H1 (cell line): Measurements from ENCODE around the gene PPP1R3F. TPM values are rescaled to one million over a fixed set of nuclear protein-coding genes. Genes with fewer than 3 reads are reported as not detected.

Source experiments
- CTCF ChIA-PET: fragments of 300-600 bp; sonication (Branson Sonifier 250); formaldehyde crosslinking; loops from one replicate; lab custom pipeline; 2021; ENCODE audit not compliant: partially characterized antibody; lab: Charles Lee
- POLR2A ChIA-PET: fragments of 300-600 bp; sonication (Branson Sonifier 250); formaldehyde crosslinking; loops from one replicate; lab custom pipeline; 2021; ENCODE audit warnings: inconsistent platforms; ENCODE audit not compliant: partially characterized antibody; lab: Charles Lee
- DNase-seq, 2 experiments: peaks; one replicate each; pipeline versions ENCODE4 v3.0.0 to v3.0.0-alpha.2; 2010 to 2022; ENCODE audit warnings: low spot score in 2 of 2, low read depth in 1 of 2, mixed read lengths in 1 of 2
- FAIRE-seq: peaks from 2 replicates; lab custom pipeline; 2011; peaks lifted over from hg19 to GRCh38; lab: Jason Lieb, UNC
- H2AFZ ChIP-seq: 2 replicates; pipeline ENCODE4 v1.8.1; 2012; ENCODE audit warnings: low read length, inconsistent platforms
- H2AK5ac ChIP-seq: 2 replicates; pipeline ENCODE4 v1.6.1; 2013; ENCODE audit warnings: low read depth, low read length
- H2BK120ac ChIP-seq: replicated peaks from 2 replicates; pipeline ENCODE3; 2013; ENCODE audit warnings: low read depth, low read length, inconsistent platforms
- H2BK12ac ChIP-seq: 2 replicates; pipeline ENCODE4 v1.6.1; 2013; ENCODE audit warnings: low read depth, low read length
- H2BK15ac ChIP-seq: 2 replicates; pipeline ENCODE4 v1.6.1; 2013; ENCODE audit warnings: low read length
- H2BK20ac ChIP-seq: 2 replicates; pipeline ENCODE4 v1.6.1; 2013; ENCODE audit warnings: low read length
- H2BK5ac ChIP-seq: 2 replicates; pipeline ENCODE4 v1.6.1; 2013; ENCODE audit warnings: low read depth, low read length
- H3K14ac ChIP-seq: 2 replicates; pipeline ENCODE4 v1.6.1; 2013; ENCODE audit warnings: inconsistent platforms; ENCODE audit not compliant: insufficient read length
- H3K18ac ChIP-seq: 2 replicates; pipeline ENCODE4 v1.6.1; 2013; ENCODE audit warnings: low read length; ENCODE audit errors: extremely low read depth
- H3K23ac ChIP-seq: 2 replicates; pipeline ENCODE4 v1.6.1; 2013; ENCODE audit warnings: inconsistent platforms; ENCODE audit not compliant: insufficient read length
- H3K23me2 ChIP-seq: 2 replicates; pipeline ENCODE4 v1.6.1; 2013; ENCODE audit warnings: low read depth, low read length
- H3K27ac ChIP-seq: 2 replicates; pipeline ENCODE4 v1.6.1; 2011; ENCODE audit warnings: low read depth, low read length, inconsistent platforms
- H3K27me3 ChIP-seq, 4 experiments: replicated peaks in 1 of 4; 1 replicate in 1 of 4; 2 replicates in 3 of 4; pipeline versions ENCODE4 v1.6.1 to v1.8.1; 2011 to 2013; ENCODE audit warnings: low read length in 3 of 4, mild to moderate bottlenecking in 3 of 4, inconsistent platforms in 2 of 4, mixed read lengths in 2 of 4, moderate library complexity in 1 of 4; ENCODE audit not compliant: control insufficient read depth in 3 of 4, insufficient read depth in 3 of 4; ENCODE audit errors: extremely low read depth in 1 of 4
- H3K36me3 ChIP-seq, 4 experiments: 2 replicates each; pipeline versions ENCODE4 v1.6.1 to v1.8.1; 2011 to 2013; ENCODE audit warnings: mild to moderate bottlenecking in 4 of 4, low read length in 3 of 4, moderate library complexity in 2 of 4, control low read depth in 1 of 4, inconsistent platforms in 1 of 4; ENCODE audit not compliant: insufficient read depth in 4 of 4, control insufficient read depth in 2 of 4
- H3K4ac ChIP-seq: replicated peaks from 2 replicates; pipeline ENCODE3; 2013; ENCODE audit warnings: low read length, low read depth, mixed read lengths, inconsistent platforms; ENCODE audit not compliant: insufficient read length
- H3K4me1 ChIP-seq, 4 experiments: replicated peaks in 1 of 4; 1 replicate in 1 of 4; 2 replicates in 3 of 4; pipeline versions ENCODE4 v1.6.1 to v1.8.1; 2011 to 2013; ENCODE audit warnings: low read length in 3 of 4, inconsistent platforms in 2 of 4, mixed read lengths in 1 of 4; ENCODE audit not compliant: insufficient read depth in 4 of 4, control insufficient read depth in 3 of 4
- H3K4me2 ChIP-seq, 2 experiments: 2 replicates each; pipeline versions ENCODE4 v1.6.1 to v1.8.1; 2011 to 2013; ENCODE audit warnings: low read depth in 2 of 2, low read length in 2 of 2, control low read depth in 1 of 2, inconsistent platforms in 1 of 2, mild to moderate bottlenecking in 1 of 2; ENCODE audit not compliant: insufficient read depth in 1 of 2
- H3K4me3 ChIP-seq, 4 experiments: fragments of 200-600, 300-600 bp in 1 of 4; sonication (generic), shearing (Covaris generic), sonication (Bioruptor Twin) in 1 of 4; 2 replicates each; pipeline versions ENCODE4 v1.5.1 to v1.8.1; 2011 to 2016; ENCODE audit warnings: low read length in 4 of 4, low read depth in 3 of 4, control low read depth in 2 of 4, inconsistent platforms in 2 of 4, mild to moderate bottlenecking in 2 of 4, mixed read lengths in 1 of 4, moderate library complexity in 1 of 4; ENCODE audit not compliant: insufficient read depth in 2 of 4; ENCODE audit errors: extremely low read depth in 1 of 4
- H3K56ac ChIP-seq: replicated peaks from 2 replicates; pipeline ENCODE3; 2013; ENCODE audit warnings: low read depth, mild to moderate bottlenecking, mixed read lengths, low read length, inconsistent platforms; ENCODE audit not compliant: insufficient read length
- H3K79me1 ChIP-seq: 2 replicates; pipeline ENCODE4 v1.6.1; 2013; ENCODE audit warnings: low read depth, low read length, control low read depth
- H3K79me2 ChIP-seq, 2 experiments: 2 replicates each; pipeline versions ENCODE4 v1.6.1 to v1.8.1; 2012 to 2013; ENCODE audit warnings: low read length in 2 of 2, mild to moderate bottlenecking in 2 of 2, inconsistent platforms in 1 of 2; ENCODE audit not compliant: insufficient read depth in 2 of 2, control insufficient read depth in 1 of 2
- H3K9ac ChIP-seq, 4 experiments: replicated peaks in 1 of 4; 1 replicate in 1 of 4; 2 replicates in 3 of 4; pipeline versions ENCODE4 v1.6.1 to v1.8.1; 2011 to 2013; ENCODE audit warnings: low read depth in 3 of 4, low read length in 3 of 4, control low read depth in 2 of 4, mild to moderate bottlenecking in 2 of 4, moderate library complexity in 2 of 4, inconsistent platforms in 1 of 4; ENCODE audit errors: extremely low read depth in 1 of 4
- H3K9me3 ChIP-seq, 2 experiments: 2 replicates each; pipeline versions ENCODE4 v1.6.1 to v1.8.1; 2012 to 2013; ENCODE audit warnings: mild to moderate bottlenecking in 2 of 2, moderate library complexity in 2 of 2, control low read depth in 1 of 2, inconsistent platforms in 1 of 2, low read depth in 1 of 2, low read length in 1 of 2, mixed read lengths in 1 of 2; ENCODE audit not compliant: insufficient read depth in 2 of 2
- H4K20me1 ChIP-seq, 2 experiments: replicated peaks in 1 of 2; 2 replicates each; pipeline versions ENCODE3 to v1.8.1; 2011 to 2013; ENCODE audit warnings: inconsistent platforms in 2 of 2, low read length in 2 of 2, mild to moderate bottlenecking in 1 of 2; ENCODE audit not compliant: insufficient read depth in 2 of 2, control insufficient read depth in 1 of 2
- H4K5ac ChIP-seq: 2 replicates; pipeline ENCODE4 v1.6.1; 2013; ENCODE audit warnings: low read length, low read depth, mixed read lengths, inconsistent platforms; ENCODE audit not compliant: insufficient read length
- H4K8ac ChIP-seq: 2 replicates; pipeline ENCODE4 v1.8.0; 2013; ENCODE audit warnings: mild to moderate bottlenecking, moderate library complexity, low read length, inconsistent platforms; ENCODE audit not compliant: insufficient read depth; ENCODE audit errors: extremely low read depth
- H4K91ac ChIP-seq: replicated peaks from 2 replicates; pipeline ENCODE3; 2013; ENCODE audit warnings: low read length, mixed read lengths, inconsistent platforms; ENCODE audit not compliant: insufficient read length
- POLR2A ChIP-seq, 2 experiments: IDR thresholded peaks; 1 replicate in 1 of 2; 2 replicates in 1 of 2; pipeline ENCODE4 v1.6.1; 2011; ENCODE audit warnings: low read depth in 2 of 2, low read length in 2 of 2, mild to moderate bottlenecking in 2 of 2; ENCODE audit errors: control extremely low read depth in 1 of 2
- SAP30 ChIP-seq: fragments of 300-600 bp; sonication (generic); IDR thresholded peaks from 2 replicates; pipeline ENCODE4 v1.7.1; 2012; ENCODE audit warnings: low read length, moderate library complexity, mild to moderate bottlenecking, inconsistent platforms; ENCODE audit not compliant: insufficient read depth, insufficient replicate concordance
- TAF1 ChIP-seq: IDR thresholded peaks from 2 replicates; pipeline ENCODE4 v1.6.1; 2011; ENCODE audit warnings: mild to moderate bottlenecking, low read depth, low read length
- WGBS, 2 experiments: shearing (Covaris generic) in 1 of 2; methylation state at CpG; one replicate each; pipeline versions ENCODE4 v1.1.6 to v1.1.7; 2013 to 2015; ENCODE audit warnings: low lambda C conversion rate in 2 of 2, mixed read lengths in 2 of 2, inconsistent platforms in 1 of 2, low coverage in 1 of 2, missing lambda C conversion rate in 1 of 2; ENCODE audit not compliant: insufficient replicate concordance in 2 of 2, insufficient coverage in 1 of 2, insufficient read length in 1 of 2; ENCODE audit errors: extremely low coverage in 1 of 2, missing lambda C conversion rate in 1 of 2; 5-methylcytosine and 5-hydroxymethylcytosine counted together
- polyA plus RNA-seq, 7 experiments: library from polyadenylated mRNA; depleted of rRNA in 3 of 7; stranded (reverse) in 5 of 7; unstranded in 2 of 7; fragments of >200 nt in 5 of 7; fragments of 200-250 nt in 2 of 7; gene quantifications; 1 replicate in 5 of 7; 2 replicates in 1 of 7; 4 replicates in 1 of 7; pipeline versions ENCODE4 v1.2.1 to v1.2.3, GENCODE V29; 2011 to 2013; ENCODE audit warnings: missing spikeins in 2 of 7, mixed read lengths in 2 of 7
- total RNA-seq: library from RNA; stranded (reverse); fragmentation: NEBNext Ultra II Directional; extraction: Animal tissue kit (Norgen Biotek cat#: 25700); gene quantifications from 2 replicates; pipeline ENCODE4 v1.2.1, GENCODE V29; 2021

PPP1R3F gene
- total and polyA plus RNA-seq, 2 of the 8 experiments (the other 6 are each of a cell fraction or from before 2014, with no cell fraction given) = 5.1 to 6.8 TPM

GRCh38 chrX:49258749-49259124 is 10.9 kb upstream of the PPP1R3F start:
- Histone ChIP-seq H4K5ac (no peak overlapping the region), H4K91ac (no peak overlapping the region), H2AFZ (no peak overlapping the region), H3K79me1 (no peaks in the 10 kb centered on the region), H3K56ac (no peak overlapping the region), H3K27me3 (no peaks in the 10 kb centered on the region), H2BK5ac (no peak overlapping the region), H2BK12ac (no peak overlapping the region), H3K9me3 (no peaks in the 10 kb centered on the region), H3K18ac (no peak overlapping the region), H4K8ac (no peak overlapping the region), H3K14ac (no peak overlapping the region), H3K4me2 (no peak overlapping the region), H4K20me1 (no peaks in the 10 kb centered on the region), H3K79me2 (no peaks in the 10 kb centered on the region), H3K4ac (no peak overlapping the region), H3K23me2 (no peaks in the 10 kb centered on the region), H2BK20ac (no peak overlapping the region), H2AK5ac (no peak overlapping the region), H2BK120ac (no peak overlapping the region), H3K4me1 (no peaks in the 10 kb centered on the region; a peak in 1 of 7 replicates), H3K23ac (no peak overlapping the region), H3K36me3 (no peaks in the 10 kb centered on the region), H2BK15ac (no peak overlapping the region), H3K27ac (no peak overlapping the region), H3K9ac (no peak overlapping the region), H3K4me3 (no peak overlapping the region)
- CTCF ChIA-PET = interaction anchor here (2.2 kb wide), 1 partner anchor 67 kb away, joined by 6 read pairs; no protein-coding TSS in a partner anchor
- no peak for DNase-seq
- 92% methylated on average over 4 of the region's 5 CpGs; no CpG with 5 or more reads in 1 of the 2 experiments for WGBS, 2 experiments
- no peak for FAIRE-seq
- POLR2A ChIA-PET = interaction anchor here (0.7 to 2.1 kb wide), 5 partner anchors 9 to 74 kb away, joined by 3 to 7 read pairs (median 3); no protein-coding TSS in a partner anchor
- TF ChIP-seq SAP30 (no peak), TAF1 (no peak), POLR2A (IDR thresholded peaks at IDR 0.05; ENCODE audit: control extremely low read depth in 1 of 2, low read depth in 2 of 2, low read length in 2 of 2) (no peak)
